ENCODE data around the gene RHBDF1.
A peak's percentile ranks its signal among the peaks of the same experiment; 100 is the strongest.
"Not testable (repeated sequence)": the region's sequence is repeated elsewhere in the genome, so short reads cannot be mapped to it uniquely, and the experiment has no call there.

RHBDF1 gene

DNA sequence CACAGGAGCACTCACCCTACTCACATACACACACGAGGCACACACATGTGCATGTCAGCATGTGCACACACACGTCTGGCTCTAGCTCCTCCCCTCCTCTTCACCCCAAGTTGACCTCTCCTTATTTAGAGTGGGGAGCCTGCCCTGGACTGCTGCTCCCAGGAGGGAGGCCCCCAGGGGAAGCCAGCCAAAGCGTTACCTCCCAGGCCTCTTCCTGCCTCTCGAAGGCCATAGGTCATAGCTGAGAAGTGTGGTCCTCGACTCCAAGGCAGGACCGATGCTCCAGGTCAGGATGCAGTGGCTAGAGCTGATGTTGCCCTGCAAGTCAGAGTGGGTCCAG is 37.8 kb downstream of the RHBDF1 start:
- Histone ChIP-seq H3K27me3 (ENCODE audit: low read depth, low read length) (no peaks in the 10 kb centered on the region), H3K4me3 (ENCODE audit: low read length) (peak overlapping the region; percentile 19), H2AFZ (ENCODE audit: low read depth, low read length) (no peak overlapping the region), H3K4me2 (ENCODE audit: low read length) (peak overlapping the region; percentile 65), H3K27ac (ENCODE audit: low read length) (peak overlapping the region; percentile 72), H3K36me3 (replicated peaks; ENCODE audit: low read depth, low read length) (peaks cover 27% of the 10 kb centered on the region), H3K79me2 (ENCODE audit: low read length) (no peaks in the 10 kb centered on the region), H3K4me1 (ENCODE audit: low read length) (peaks cover 31% of the 10 kb centered on the region), H3K9me3 (ENCODE audit: insufficient read depth, low read length) (no peaks in the 10 kb centered on the region), H4K20me1 (ENCODE audit: insufficient read depth, low read length) (no peaks in the 10 kb centered on the region), H3K9ac (ENCODE audit: low read length) (peak overlapping the region; percentile 56; the same call in 1 of the 2 replicates)
- TF ChIP-seq, protein P1, sequence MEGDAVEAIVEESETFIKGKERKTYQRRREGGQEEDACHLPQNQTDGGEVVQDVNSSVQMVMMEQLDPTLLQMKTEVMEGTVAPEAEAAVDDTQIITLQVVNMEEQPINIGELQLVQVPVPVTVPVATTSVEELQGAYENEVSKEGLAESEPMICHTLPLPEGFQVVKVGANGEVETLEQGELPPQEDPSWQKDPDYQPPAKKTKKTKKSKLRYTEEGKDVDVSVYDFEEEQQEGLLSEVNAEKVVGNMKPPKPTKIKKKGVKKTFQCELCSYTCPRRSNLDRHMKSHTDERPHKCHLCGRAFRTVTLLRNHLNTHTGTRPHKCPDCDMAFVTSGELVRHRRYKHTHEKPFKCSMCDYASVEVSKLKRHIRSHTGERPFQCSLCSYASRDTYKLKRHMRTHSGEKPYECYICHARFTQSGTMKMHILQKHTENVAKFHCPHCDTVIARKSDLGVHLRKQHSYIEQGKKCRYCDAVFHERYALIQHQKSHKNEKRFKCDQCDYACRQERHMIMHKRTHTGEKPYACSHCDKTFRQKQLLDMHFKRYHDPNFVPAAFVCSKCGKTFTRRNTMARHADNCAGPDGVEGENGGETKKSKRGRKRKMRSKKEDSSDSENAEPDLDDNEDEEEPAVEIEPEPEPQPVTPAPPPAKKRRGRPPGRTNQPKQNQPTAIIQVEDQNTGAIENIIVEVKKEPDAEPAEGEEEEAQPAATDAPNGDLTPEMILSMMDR (IDR thresholded peaks at IDR 0.05; ENCODE audit: low read depth, low read length) = no peak
- TF ChIP-seq EZH2phosphoT487 (IDR thresholded peaks at IDR 0.05; ENCODE audit: low read depth) = no peak

DNA sequence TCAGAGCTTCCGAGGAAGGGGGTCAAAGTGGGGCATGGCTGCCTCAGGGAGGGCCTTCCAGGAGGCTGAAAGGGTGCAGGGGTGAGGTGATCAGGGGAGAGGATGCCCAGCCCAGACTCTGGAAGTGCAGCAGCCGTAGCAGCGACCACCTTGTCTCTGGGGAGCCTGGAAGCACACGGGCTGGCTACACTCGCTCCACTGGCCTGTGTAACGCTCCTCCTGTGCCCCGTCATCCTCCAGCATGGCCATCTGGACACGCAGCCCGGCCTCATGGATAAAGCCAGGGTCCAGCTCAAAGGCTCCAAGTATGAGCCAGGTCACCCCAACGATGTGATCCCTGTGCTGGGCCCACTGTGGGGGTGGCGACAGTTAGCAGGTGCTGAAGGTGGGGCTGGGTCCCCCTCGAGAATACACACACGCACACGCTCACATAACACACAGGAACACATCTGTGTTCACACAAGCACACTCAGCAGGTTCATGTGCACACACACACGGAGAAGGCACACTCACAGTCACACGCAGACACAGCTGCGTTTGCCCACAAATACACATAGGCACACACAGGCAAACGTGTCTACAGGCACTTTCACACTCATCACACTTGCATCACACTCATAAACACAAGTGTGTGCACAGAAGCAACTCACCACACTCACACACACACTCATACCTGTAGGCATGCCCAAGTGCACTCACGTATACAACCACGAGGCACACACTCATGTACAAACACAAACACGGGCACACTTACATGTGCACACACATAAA is 38.4 kb downstream of the RHBDF1 start:
- Histone ChIP-seq H3K36me3 (replicated peaks; ENCODE audit: low read depth, low read length) (peaks cover 22% of the 10 kb centered on the region), H3K4me3 (ENCODE audit: low read length) (no peak overlapping the region), H3K4me2 (ENCODE audit: low read length) (peak overlapping the region; percentile 65), H3K9me3 (ENCODE audit: insufficient read depth, low read length) (no peaks in the 10 kb centered on the region), H2AFZ (ENCODE audit: low read depth, low read length) (no peak overlapping the region), H3K27me3 (ENCODE audit: low read depth, low read length) (no peaks in the 10 kb centered on the region), H3K79me2 (ENCODE audit: low read length) (no peaks in the 10 kb centered on the region), H3K27ac (ENCODE audit: low read length) (peak overlapping the region; percentile 72), H3K4me1 (ENCODE audit: low read length) (peaks cover 26% of the 10 kb centered on the region), H4K20me1 (ENCODE audit: insufficient read depth, low read length) (no peaks in the 10 kb centered on the region), H3K9ac (ENCODE audit: low read length) (no peak overlapping the region)
- no peak for TF ChIP-seq EZH2phosphoT487 (IDR thresholded peaks at IDR 0.05; ENCODE audit: low read depth)
- TF ChIP-seq, protein P1 (IDR thresholded peaks at IDR 0.05; ENCODE audit: low read depth, low read length) = no peak

DNA sequence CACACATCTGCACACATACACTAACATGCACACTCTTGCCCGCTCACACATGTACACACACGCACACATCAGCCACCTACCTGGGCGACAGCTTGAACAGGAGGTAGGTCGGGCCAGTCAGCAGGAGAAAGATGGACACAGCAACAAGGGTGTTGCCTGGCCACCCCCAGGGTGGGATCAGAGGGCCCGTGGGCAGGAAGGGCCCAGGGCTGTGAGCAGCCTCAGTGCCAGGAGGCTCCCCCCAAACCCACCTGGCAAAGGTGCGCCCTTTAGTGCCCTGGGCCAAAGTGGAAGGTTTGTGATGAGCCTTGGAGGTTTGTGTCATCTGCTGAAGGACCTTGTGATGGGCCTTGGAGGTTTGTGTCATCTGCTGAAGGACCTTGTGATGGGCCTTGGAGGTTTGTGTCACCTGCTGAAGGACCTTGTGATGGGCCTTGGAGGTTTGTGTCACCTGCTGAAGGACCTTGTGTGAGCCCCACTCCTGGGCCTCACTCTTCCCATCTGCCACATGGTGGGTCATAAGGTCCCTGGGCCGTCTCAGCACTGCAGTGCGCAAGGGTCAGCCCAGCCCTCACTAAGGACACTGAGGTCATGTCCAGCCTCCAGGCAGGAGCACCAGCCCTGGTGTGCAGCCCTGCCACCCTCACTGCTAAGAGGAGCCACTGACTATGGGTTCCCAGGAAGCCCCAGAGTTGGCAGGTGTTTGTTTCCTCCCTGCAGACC is 39.1 kb downstream of the RHBDF1 start:
- H3K9ac ChIP-seq (ENCODE audit: low read length); H2AFZ ChIP-seq (ENCODE audit: low read depth, low read length); H3K9me3 ChIP-seq (ENCODE audit: insufficient read depth, low read length); H3K4me3 ChIP-seq (ENCODE audit: low read length); H3K79me2 ChIP-seq (ENCODE audit: low read length); H3K4me2 ChIP-seq (ENCODE audit: low read length); H4K20me1 ChIP-seq (ENCODE audit: insufficient read depth, low read length); H3K27ac ChIP-seq (ENCODE audit: low read length); H3K27me3 ChIP-seq (ENCODE audit: low read depth, low read length): not testable (repeated sequence)
- Histone ChIP-seq H3K4me1 (ENCODE audit: low read length) (peaks cover 18% of the 10 kb centered on the region), H3K36me3 (replicated peaks; ENCODE audit: low read depth, low read length) (peaks cover 22% of the 10 kb centered on the region)

DNA sequence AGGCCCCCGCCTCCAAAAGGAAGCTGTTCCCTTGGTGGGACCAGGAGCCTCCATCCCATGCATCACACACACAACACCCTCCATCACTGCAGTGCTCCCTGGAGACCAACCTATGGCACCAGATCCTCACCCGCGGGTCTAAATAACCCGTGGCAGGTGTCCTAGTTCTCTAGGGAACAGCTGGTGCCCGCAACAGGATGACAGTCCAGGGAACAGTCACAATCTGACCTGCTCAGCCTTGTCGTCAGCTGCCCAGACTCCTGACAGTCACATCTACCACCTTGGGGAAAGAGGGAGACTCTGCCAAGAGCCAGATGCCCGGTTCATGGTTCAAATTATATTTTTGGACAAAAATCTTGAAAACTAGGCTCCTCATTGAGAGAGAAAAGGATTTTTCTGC is 41.8 kb downstream of the RHBDF1 start:
- H3K27ac ChIP-seq (ENCODE audit: low read length); H2AFZ ChIP-seq (ENCODE audit: low read depth, low read length); H3K79me2 ChIP-seq (ENCODE audit: low read length); H3K4me3 ChIP-seq (ENCODE audit: low read length); H3K4me2 ChIP-seq (ENCODE audit: low read length); H3K27me3 ChIP-seq (ENCODE audit: low read depth, low read length); H3K9me3 ChIP-seq (ENCODE audit: insufficient read depth, low read length); H4K20me1 ChIP-seq (ENCODE audit: insufficient read depth, low read length); H3K9ac ChIP-seq (ENCODE audit: low read length): not testable (repeated sequence)
- Histone ChIP-seq H3K36me3 (replicated peaks; ENCODE audit: low read depth, low read length) (peaks cover 13% of the 10 kb centered on the region), H3K4me1 (ENCODE audit: low read length) (peaks cover 13% of the 10 kb centered on the region)

DNA sequence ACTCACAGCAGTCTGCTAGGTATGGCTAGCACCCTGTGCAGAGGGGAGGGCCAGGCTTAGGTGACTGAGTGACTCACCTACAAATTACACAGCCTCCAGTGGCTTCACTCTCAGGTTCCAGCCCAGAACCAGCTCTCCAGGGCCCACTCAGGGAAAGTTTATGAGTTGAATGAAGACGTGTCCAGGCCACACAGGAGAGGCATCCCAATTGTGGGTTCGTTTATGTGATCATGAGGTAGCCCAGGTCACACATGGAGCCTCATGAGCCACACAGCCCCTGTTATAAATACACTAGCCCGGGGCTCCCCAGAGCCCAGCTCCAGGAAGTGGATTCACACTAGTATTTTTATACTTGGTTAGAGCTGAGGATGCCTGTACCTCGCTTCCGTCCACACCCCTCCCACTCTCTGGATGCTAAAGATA is 46.5 kb downstream of the RHBDF1 start:
- not testable (repeated sequence) for H3K27me3 ChIP-seq (ENCODE audit: low read depth, low read length); H3K4me1 ChIP-seq (ENCODE audit: low read length); H3K79me2 ChIP-seq (ENCODE audit: low read length); H3K4me2 ChIP-seq (ENCODE audit: low read length); H3K4me3 ChIP-seq (ENCODE audit: low read length); H4K20me1 ChIP-seq (ENCODE audit: insufficient read depth, low read length); H2AFZ ChIP-seq (ENCODE audit: low read depth, low read length); H3K36me3 ChIP-seq (replicated peaks; ENCODE audit: low read depth, low read length); H3K9me3 ChIP-seq (ENCODE audit: insufficient read depth, low read length); H3K27ac ChIP-seq (ENCODE audit: low read length); H3K9ac ChIP-seq (ENCODE audit: low read length)

DNA sequence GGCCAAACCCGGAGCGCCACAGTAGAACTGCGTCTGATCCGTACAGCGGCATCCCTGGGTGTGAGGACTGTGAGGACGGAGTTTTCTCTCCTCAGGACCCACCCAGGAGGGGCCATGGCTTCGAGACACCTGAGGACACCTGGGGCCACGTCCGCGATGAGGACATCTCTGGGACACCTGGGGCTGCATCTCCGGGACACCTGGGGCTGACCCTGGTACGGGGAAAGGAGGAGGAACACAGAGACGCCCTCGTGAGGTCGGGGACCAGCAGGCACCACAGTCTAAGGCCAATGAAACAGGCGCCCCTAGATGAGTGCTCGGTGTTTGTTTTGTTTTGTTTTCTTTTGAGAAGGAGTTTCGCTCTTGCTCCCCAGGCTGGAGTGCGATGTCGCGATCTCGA is 48.3 kb downstream of the RHBDF1 start:
- H3K27ac ChIP-seq (ENCODE audit: low read length); H2AFZ ChIP-seq (ENCODE audit: low read depth, low read length); H3K4me3 ChIP-seq (ENCODE audit: low read length); H3K27me3 ChIP-seq (ENCODE audit: low read depth, low read length); H3K4me1 ChIP-seq (ENCODE audit: low read length); H3K9me3 ChIP-seq (ENCODE audit: insufficient read depth, low read length); H3K9ac ChIP-seq (ENCODE audit: low read length); H3K4me2 ChIP-seq (ENCODE audit: low read length); H4K20me1 ChIP-seq (ENCODE audit: insufficient read depth, low read length); H3K36me3 ChIP-seq (replicated peaks; ENCODE audit: low read depth, low read length); H3K79me2 ChIP-seq (ENCODE audit: low read length): not testable (repeated sequence)

DNA sequence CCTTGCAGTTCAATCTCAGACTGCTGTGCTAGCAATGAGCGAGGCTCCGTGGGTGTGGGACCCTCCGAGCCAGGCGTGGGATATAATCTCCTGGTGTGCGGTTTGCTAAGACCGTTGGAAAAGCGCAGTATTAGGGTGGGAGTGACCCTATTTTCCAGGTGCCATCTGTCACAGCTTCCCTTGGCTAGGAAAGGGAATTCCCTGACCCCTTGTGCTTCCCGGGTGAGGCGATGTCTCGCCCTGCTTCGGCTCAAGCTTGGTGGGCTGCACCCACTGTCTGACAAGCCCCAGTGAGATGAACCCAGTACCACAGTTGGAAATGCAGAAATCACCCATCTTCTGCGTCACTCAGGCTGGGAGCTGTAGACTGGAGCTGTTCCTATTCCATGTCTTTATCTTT is 51.5 kb downstream of the RHBDF1 start:
- not testable (repeated sequence) for H3K79me2 ChIP-seq (ENCODE audit: low read length); H2AFZ ChIP-seq (ENCODE audit: low read depth, low read length); H4K20me1 ChIP-seq (ENCODE audit: insufficient read depth, low read length); H3K27ac ChIP-seq (ENCODE audit: low read length); H3K4me1 ChIP-seq (ENCODE audit: low read length); H3K36me3 ChIP-seq (replicated peaks; ENCODE audit: low read depth, low read length); H3K9ac ChIP-seq (ENCODE audit: low read length); H3K4me2 ChIP-seq (ENCODE audit: low read length); H3K9me3 ChIP-seq (ENCODE audit: insufficient read depth, low read length); H3K4me3 ChIP-seq (ENCODE audit: low read length); H3K27me3 ChIP-seq (ENCODE audit: low read depth, low read length)

Data from OCI-LY3 (cell line).